HepG2 (cell line): ENCODE results near the gene OGFOD3.

ENCODE experiments used
- ATF2 ChIP-seq: sonication (generic); formaldehyde crosslinking; IDR thresholded peaks from 2 replicates; pipeline ENCODE4 v1.4.0; 2020; ENCODE audit warnings: missing genetic modification reagents
- EZH2 ChIP-seq: conservative IDR thresholded peaks from 2 replicates; pipeline ENCODE4 v1.6.1; 2012; ENCODE audit warnings: mild to moderate bottlenecking, low read depth, low read length, moderate library complexity
- GABPA ChIP-seq, 2 experiments: IDR thresholded peaks; 2 replicates each; pipeline ENCODE4 v1.6.1; 2011 to 2016; ENCODE audit warnings: low read depth in 2 of 2, low read length in 1 of 2, missing biosample characterization in 1 of 2, missing genetic modification characterization in 1 of 2
- GFI1 ChIP-seq: sonication (generic); formaldehyde crosslinking; IDR thresholded peaks from 2 replicates; pipeline ENCODE4 v1.5.0; 2020; ENCODE audit warnings: missing genetic modification reagents, mild to moderate bottlenecking, borderline replicate concordance
- KLF16 ChIP-seq, 2 experiments: sonication (generic) in 1 of 2; formaldehyde crosslinking in 1 of 2; IDR thresholded peaks; 2 replicates each; pipeline versions ENCODE4 v1.6.1 to v1.8.0; 2016 to 2023; ENCODE audit warnings: missing genetic modification reagents in 2 of 2, missing compliant biosample characterization in 1 of 2
- MTF1 ChIP-seq: sonication (generic); formaldehyde crosslinking; IDR thresholded peaks from 2 replicates; pipeline ENCODE4 v1.5.0; 2020; ENCODE audit warnings: missing genetic modification reagents
- NFIB ChIP-seq: sonication (generic); formaldehyde crosslinking; IDR thresholded peaks from 2 replicates; pipeline ENCODE4 v1.9.0; 2021; ENCODE audit warnings: missing genetic modification reagents, mild to moderate bottlenecking, borderline replicate concordance
- POLR2AphosphoS5 ChIP-seq: IDR thresholded peaks from 2 replicates; pipeline ENCODE4 v1.6.1; 2012; ENCODE audit warnings: low read depth, low read length
- PRDM15 ChIP-seq: sonication (generic); formaldehyde crosslinking; IDR thresholded peaks from 2 replicates; pipeline ENCODE4 v1.4.0; 2020; ENCODE audit warnings: missing genetic modification reagents
- RFX5 ChIP-seq: IDR thresholded peaks from 2 replicates; pipeline ENCODE4 v1.6.1; 2011; ENCODE audit warnings: low read depth, low read length, improper control_type of control experiment
- TCF12 ChIP-seq, 2 experiments: fragments of 450-650 bp in 1 of 2; sonication (generic) in 1 of 2; formaldehyde crosslinking in 1 of 2; IDR thresholded peaks; 2 replicates each; pipeline versions ENCODE4 v1.6.1 to v1.8.0; 2017 to 2022; ENCODE audit warnings: antibody characterized with exemption in 1 of 2, mild to moderate bottlenecking in 1 of 2, missing genetic modification reagents in 1 of 2, moderate library complexity in 1 of 2
- TFE3 ChIP-seq: IDR thresholded peaks from 2 replicates; pipeline ENCODE4 v1.6.1; 2016
- ZNF468 ChIP-seq: sonication (generic); formaldehyde crosslinking; IDR thresholded peaks from 2 replicates; pipeline ENCODE4 v1.8.0; 2022; ENCODE audit warnings: mild to moderate bottlenecking, moderate library complexity, missing genetic modification reagents
- TF ChIP-seq, protein P1 (sequence below): sonication (generic); formaldehyde crosslinking; IDR thresholded peaks from 2 replicates; pipeline ENCODE4 v1.4.0; 2020; ENCODE audit warnings: missing genetic modification reagents

GRCh38 chr17:82414548-82415281 is 3.7 kb downstream of the OGFOD3 start:
- no peak for TF ChIP-seq GABPA (IDR thresholded peaks at IDR 0.05; ENCODE audit: low read depth, low read length)
- no peak for TF ChIP-seq GABPA (CRISPR knock-in tag; IDR thresholded peaks at IDR 0.05; ENCODE audit: low read depth)
- TF ChIP-seq ZNF468 (CRISPR knock-in tag) = peak; percentile 95
- no peak for TF ChIP-seq TCF12 (IDR thresholded peaks at IDR 0.05)
- peak; percentile 87; the same call in 1 of the 2 replicates for TF ChIP-seq TCF12 (CRISPR knock-in tag; IDR thresholded peaks at IDR 0.05)
- TF ChIP-seq, protein P1, sequence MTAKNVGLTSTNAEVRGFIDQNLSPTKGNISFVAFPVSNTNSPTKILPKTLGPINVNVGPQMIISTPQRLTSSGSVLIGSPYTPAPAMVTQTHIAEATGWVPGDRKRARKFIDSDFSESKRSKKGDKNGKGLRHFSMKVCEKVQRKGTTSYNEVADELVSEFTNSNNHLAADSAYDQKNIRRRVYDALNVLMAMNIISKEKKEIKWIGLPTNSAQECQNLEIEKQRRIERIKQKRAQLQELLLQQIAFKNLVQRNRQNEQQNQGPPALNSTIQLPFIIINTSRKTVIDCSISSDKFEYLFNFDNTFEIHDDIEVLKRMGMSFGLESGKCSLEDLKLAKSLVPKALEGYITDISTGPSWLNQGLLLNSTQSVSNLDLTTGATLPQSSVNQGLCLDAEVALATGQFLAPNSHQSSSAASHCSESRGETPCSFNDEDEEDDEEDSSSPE = peak; percentile 48; the same call in 1 of the 2 replicates
- TF ChIP-seq POLR2AphosphoS5 = no peak
- TF ChIP-seq GFI1 (CRISPR knock-in tag) = peak; percentile 70; the same call in 1 of the 2 replicates
- TF ChIP-seq TFE3 (CRISPR knock-in tag) = peak; percentile 91
- TF ChIP-seq MTF1 = peak; percentile 87
- peak in 1 of 2 experiments; percentile 97; a peak in 2 of 4 replicates for TF ChIP-seq KLF16 (CRISPR knock-in tag; IDR thresholded peaks at IDR 0.05)
- peak; percentile 82; the same call in 1 of the 2 replicates for TF ChIP-seq ATF2 (CRISPR knock-in tag)
- no peak for TF ChIP-seq NFIB (CRISPR knock-in tag)
- TF ChIP-seq RFX5 = 0 out of 2 replicates have a peak, but pooled peaks have one; percentile 22
- peak; percentile 75; the same call in 1 of the 2 replicates for TF ChIP-seq PRDM15 (CRISPR knock-in tag)
- TF ChIP-seq EZH2 = no peak
